DOHH2 (cell line): ENCODE results near the gene FHIP1A.
"Not testable (repeated sequence)": the region's sequence is repeated elsewhere in the genome, so short reads cannot be mapped to it uniquely, and the experiment has no call there.

Source experiments
- H3F3A ChIP-seq: fragments of 200-600 bp; sonication (generic), shearing (Covaris generic); 2 replicates; pipeline ENCODE4 v1.6.0; 2016; ENCODE audit warnings: antibody characterized with exemption, mild to moderate bottlenecking; ENCODE audit not compliant: control insufficient read depth, insufficient read depth
- H3K27ac ChIP-seq: fragments of 200-600 bp; sonication (generic); 2 replicates; pipeline ENCODE4 v1.5.1; 2014; ENCODE audit warnings: low read depth, mild to moderate bottlenecking, low read length, moderate library complexity
- H3K27me3 ChIP-seq: fragments of 200-600 bp; sonication (generic); 2 replicates; pipeline ENCODE4 v1.6.1; 2014; ENCODE audit warnings: mild to moderate bottlenecking, low read length, mixed read lengths; ENCODE audit not compliant: control insufficient read depth
- H3K36me3 ChIP-seq: fragments of 200-600 bp; sonication (generic); 2 replicates; pipeline ENCODE4 v1.6.1; 2014; ENCODE audit warnings: mild to moderate bottlenecking, low read length, moderate library complexity, mixed read lengths; ENCODE audit not compliant: control insufficient read depth
- H3K4me1 ChIP-seq: fragments of 200-600 bp; sonication (generic); 2 replicates; pipeline ENCODE4 v1.6.1; 2014; ENCODE audit warnings: mild to moderate bottlenecking, low read length, mixed read lengths; ENCODE audit not compliant: control insufficient read depth
- H3K4me2 ChIP-seq: fragments of 200-600 bp; sonication (generic); 2 replicates; pipeline ENCODE4 v1.6.0; 2014; ENCODE audit warnings: mild to moderate bottlenecking, low read length, moderate library complexity
- H3K4me3 ChIP-seq: fragments of 200-600 bp; sonication (generic); 2 replicates; pipeline ENCODE4 v1.5.1; 2014; ENCODE audit warnings: mild to moderate bottlenecking, low read length, mixed read lengths
- H3K79me2 ChIP-seq: fragments of 200-600 bp; sonication (generic); 2 replicates; pipeline ENCODE4 v1.6.1; 2014; ENCODE audit warnings: mild to moderate bottlenecking, low read length, mixed read lengths; ENCODE audit not compliant: control insufficient read depth
- H3K9me2 ChIP-seq: fragments of 200-600 bp; sonication (generic); replicated peaks from 2 replicates; pipeline ENCODE4 v1.6.1; 2014; ENCODE audit warnings: mild to moderate bottlenecking, low read length, mixed read lengths; ENCODE audit not compliant: control insufficient read depth
- H3K9me3 ChIP-seq: fragments of 200-600 bp; sonication (generic); 2 replicates; pipeline ENCODE4 v1.6.1; 2014; ENCODE audit warnings: antibody characterized with exemption, low read length, mixed read lengths; ENCODE audit not compliant: control insufficient read depth, insufficient read depth
- H4K20me1 ChIP-seq: fragments of 200-600 bp; sonication (generic); 2 replicates; pipeline ENCODE4 v1.6.0; 2014; ENCODE audit warnings: low read depth, mild to moderate bottlenecking, antibody characterized with exemption, low read length, moderate library complexity; ENCODE audit not compliant: control insufficient read depth, insufficient read depth
- CTCF ChIP-seq: fragments of 200-600 bp; sonication (generic); IDR thresholded peaks from one replicate; pipeline ENCODE4 v1.5.1; 2014; ENCODE audit warnings: antibody characterized with exemption, mild to moderate bottlenecking, low read depth, low read length; ENCODE audit not compliant: poor library complexity, severe bottlenecking
- EZH2phosphoT487 ChIP-seq: fragments of 200-600 bp; sonication (generic); IDR thresholded peaks from 2 replicates; pipeline ENCODE4 v1.6.1; 2017; ENCODE audit warnings: borderline replicate concordance, mild to moderate bottlenecking, antibody characterized with exemption, low read length, moderate library complexity, mixed read lengths

Gene FHIP1A

GRCh38 chr4:151401739-151402138 lies 7.2 kb upstream of the FHIP1A start:
- Histone ChIP-seq H3K9me2 (no peaks in the 10 kb centered on the region), H3K4me2 (no peak overlapping the region), H3K79me2 (no peaks in the 10 kb centered on the region), H3K27me3 (no peaks in the 10 kb centered on the region; the same call in 1 of the 2 replicates), H3K4me3 (no peak overlapping the region), H3K9me3 (no peaks in the 10 kb centered on the region), H3K27ac (no peak overlapping the region), H3F3A (no peaks in the 10 kb centered on the region), H3K36me3 (no peaks in the 10 kb centered on the region), H4K20me1 (no peaks in the 10 kb centered on the region), H3K4me1 (no peaks in the 10 kb centered on the region)
- TF ChIP-seq CTCF (no peak), EZH2phosphoT487 (no peak)

- Histone ChIP-seq H3K4me2 (no peak overlapping the region), H3K27ac (no peak overlapping the region), H4K20me1 (no peaks in the 10 kb centered on the region), H3K4me1 (no peaks in the 10 kb centered on the region), H3K9me2 (no peaks in the 10 kb centered on the region), H3K79me2 (no peaks in the 10 kb centered on the region), H3F3A (no peaks in the 10 kb centered on the region), H3K4me3 (no peak overlapping the region), H3K27me3 (peaks cover 5% of the 10 kb centered on the region), H3K36me3 (no peaks in the 10 kb centered on the region), H3K9me3 (no peaks in the 10 kb centered on the region)
- TF ChIP-seq EZH2phosphoT487 (no peak), CTCF (no peak)
Observed at GRCh38 chr4:151402145-151402865, 6.7 kb upstream of the FHIP1A start.

GRCh38 chr4:151403656-151404055 lies 5.3 kb upstream of the FHIP1A start:
- Histone ChIP-seq H3K4me3 (no peak overlapping the region), H3K27ac (no peak overlapping the region), H3K36me3 (no peaks in the 10 kb centered on the region), H3K9me2 (no peaks in the 10 kb centered on the region), H3K4me1 (peaks cover 9% of the 10 kb centered on the region), H3F3A (no peaks in the 10 kb centered on the region), H4K20me1 (no peaks in the 10 kb centered on the region), H3K9me3 (no peaks in the 10 kb centered on the region), H3K79me2 (no peaks in the 10 kb centered on the region), H3K27me3 (peaks cover 18% of the 10 kb centered on the region), H3K4me2 (no peak overlapping the region)
- TF ChIP-seq CTCF = no peak

- H3K4me1 ChIP-seq, H3K79me2 ChIP-seq, H3F3A ChIP-seq, H3K9me3 ChIP-seq, H3K4me3 ChIP-seq, H4K20me1 ChIP-seq, H3K9me2 ChIP-seq, H3K27ac ChIP-seq, H3K36me3 ChIP-seq, H3K4me2 ChIP-seq: not testable (repeated sequence)
- H3K27me3 ChIP-seq = peaks cover 26% of the 10 kb centered on the region
Observed at GRCh38 chr4:151404802-151405201, 4.2 kb upstream of the FHIP1A start.
